Amygdala (tissue), 56 donors: ENCODE measurements around the gene GPR65.

Experiments used
- DNase-seq, 56 donors: peaks; one replicate each; lab custom pipeline; 2025; lab: John Stamatoyannopoulos, UW

Gene GPR65

DNA sequence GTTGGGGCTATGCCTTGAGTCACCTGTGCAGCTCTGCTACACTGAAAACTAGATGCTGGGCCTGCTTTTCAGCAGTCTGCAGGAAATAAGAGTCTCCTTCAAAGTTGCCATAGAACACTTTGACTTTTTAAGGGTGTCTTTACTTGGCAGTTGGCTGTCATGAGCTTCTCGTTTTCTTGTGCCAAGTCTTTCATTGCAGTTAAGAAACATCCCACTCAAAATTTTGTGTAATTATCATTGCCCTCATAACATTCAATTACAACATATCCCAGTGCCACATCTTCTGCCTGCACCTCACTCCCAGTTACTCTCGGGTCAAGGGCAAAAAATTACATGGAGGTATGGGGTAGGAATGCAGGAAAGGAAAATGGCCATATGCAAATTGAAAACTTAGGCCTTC lies 29.1 kb downstream of the GPR65 start:
- DNase-seq: no peak

DNA sequence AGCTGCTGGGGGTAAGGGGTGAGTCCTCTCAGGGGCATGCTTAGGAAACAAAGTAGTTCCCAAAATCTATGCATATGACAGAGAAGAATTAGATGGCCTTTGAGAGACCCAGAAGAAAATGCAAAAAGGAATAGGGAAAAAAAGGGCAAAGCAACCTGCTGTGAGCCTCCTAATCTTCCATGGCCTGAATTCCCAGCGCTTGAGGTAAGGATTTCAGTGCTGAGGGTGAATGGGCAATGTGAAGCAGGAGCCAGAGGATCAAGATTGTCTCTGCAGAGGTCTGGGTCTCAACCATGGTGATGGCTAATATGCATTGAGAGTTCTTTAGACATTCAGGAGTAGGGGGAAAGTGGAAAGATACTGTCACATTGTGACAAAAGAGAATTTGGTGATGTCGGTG lies 31.5 kb downstream of the GPR65 start:
- DNase-seq: no peak

DNA sequence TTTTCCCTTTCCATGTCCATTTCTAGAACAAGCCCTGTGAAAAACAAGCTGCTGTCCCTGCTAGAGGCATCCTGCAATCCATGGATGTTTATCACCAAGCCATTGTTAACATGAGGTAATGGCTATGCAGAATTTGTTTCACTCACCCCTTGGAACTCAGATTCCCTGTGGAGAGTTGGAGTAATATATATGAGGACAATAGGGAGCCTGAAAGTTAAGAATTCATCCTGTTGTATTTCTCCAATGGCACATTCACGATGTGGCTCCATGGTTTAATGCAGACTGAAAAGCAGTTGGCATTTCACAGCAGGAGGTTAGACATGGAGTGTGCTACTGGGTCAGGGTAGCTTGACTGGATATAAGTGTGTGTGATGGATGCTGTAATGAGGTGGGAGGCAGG lies 32.4 kb downstream of the GPR65 start:
- DNase-seq: no peak

DNA sequence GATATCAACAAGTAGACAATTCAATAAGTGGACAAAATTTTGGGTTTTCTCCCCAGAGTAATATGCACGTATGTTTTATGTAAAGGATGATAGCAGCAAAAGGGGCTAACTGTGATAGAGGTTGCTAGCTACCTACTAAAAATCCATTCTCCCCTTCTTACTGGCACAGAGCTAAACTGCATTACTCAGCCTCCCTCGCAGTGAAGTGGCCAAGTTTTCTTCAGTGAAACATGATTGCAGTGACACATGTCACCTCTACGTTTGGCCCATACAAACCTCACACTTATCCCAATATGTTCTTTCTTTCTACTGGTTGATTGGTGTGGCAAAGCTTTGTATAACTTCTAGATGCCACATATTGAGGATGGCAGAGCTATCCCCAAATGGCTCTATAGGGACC lies 34.3 kb downstream of the GPR65 start:
- no peak for DNase-seq

DNA sequence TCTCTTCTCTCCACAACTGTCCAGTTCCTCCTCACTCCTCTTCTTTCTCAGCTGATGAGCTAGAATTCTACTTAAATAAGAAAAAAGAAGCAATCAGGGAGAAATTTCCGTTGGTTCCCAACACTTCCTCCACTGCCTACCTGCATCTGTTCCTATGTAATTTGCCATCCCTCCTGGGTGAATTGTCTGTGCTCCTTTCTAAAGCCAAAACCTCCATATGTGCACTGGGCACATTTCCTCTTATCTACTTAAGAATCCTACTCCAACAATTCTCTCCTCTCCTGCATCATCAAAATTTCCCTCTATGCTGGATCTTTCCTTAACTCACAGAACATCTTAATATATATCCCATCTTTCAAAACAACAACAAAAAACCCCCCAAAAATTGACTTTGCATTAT lies 35.2 kb downstream of the GPR65 start:
- DNase-seq: no peak

DNA sequence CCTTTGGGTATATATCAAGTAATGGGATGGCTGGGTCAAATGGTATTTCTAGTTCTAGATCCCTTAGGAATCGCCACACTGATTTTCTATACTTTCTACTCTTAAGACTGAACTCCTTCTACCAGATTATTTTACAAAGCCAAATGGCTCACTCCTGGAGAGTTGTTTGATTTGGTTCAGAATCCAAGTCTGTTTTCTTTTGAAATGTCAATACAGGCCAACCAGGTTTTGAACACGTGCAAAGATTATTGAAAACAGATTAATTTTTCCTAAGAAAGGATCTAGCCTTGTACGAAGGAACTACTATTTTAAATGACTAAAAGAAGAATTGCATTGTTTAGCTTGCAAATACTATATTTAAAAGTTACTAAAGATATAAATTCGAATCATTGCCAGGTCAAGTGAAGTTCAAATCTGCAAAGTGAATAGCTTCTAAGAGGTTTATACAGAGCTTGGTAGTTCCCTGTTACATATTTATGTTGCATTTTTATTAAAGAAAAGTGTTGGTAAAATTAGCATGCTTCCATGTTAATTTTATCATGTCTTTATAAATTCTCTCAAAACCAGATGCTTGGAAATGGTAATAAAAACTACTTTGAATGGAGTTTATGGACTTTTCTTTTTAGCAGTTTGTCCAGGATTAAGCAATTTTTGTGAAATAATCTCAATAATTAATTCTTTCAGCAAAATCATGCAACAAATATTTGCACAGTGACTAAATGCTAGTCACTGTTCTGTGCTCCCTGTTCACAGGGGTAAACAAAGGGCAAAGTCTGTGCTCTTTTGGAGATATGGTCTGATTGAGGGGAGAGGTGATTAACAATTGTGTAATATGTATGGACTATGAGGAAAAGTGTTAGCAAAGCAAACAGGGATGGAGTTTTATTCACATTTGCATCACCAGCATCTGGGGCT lies 38.9 kb downstream of the GPR65 start:
- no peak for DNase-seq

DNA sequence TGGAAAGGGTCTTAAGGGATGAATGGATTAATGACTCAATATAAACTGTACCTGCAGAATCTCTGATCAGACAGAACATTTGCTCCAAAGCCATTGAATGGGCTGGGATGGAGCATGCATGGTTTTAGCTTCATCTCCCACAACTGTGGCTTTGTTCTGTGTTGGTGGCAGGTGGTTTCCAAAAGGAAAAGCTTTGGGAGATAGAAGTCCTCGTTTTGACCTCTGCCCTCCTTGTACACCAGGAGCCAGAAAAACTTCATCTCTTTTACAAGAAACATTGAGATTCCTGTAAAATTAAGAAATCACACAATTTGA lies 39.5 kb downstream of the GPR65 start:
- no peak for DNase-seq

DNA sequence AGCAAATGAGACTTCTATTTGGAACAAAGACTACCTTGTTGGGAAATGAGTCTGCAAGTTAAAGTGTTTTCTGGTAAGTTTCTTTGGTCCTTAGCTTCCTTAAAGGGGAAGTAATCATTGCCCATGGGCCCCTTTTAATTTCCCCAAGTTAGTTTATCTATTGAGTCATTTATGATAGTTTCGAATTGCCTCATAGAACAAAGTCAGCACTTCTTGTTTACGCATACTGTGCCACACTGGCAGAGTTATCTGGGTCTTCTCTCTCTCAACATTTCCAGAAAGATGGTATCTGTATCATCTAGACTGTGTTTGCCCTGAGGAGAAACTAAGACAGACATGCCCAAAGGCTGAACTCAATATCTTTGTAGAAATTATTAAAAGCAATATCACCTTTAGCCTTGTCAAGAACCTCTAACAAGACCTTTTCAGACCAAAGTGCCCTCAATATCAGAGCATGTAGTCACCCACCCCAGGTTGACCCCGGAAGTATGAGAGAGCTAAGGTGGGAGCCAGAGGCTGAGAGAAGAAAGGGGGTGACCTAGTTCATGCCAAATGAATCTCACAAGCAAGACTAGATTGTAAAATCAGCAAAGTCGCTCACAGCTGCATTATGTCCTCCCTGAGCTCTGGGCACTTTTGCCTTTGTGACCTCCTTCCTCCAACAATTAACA lies 40.0 kb downstream of the GPR65 start:
- no peak for DNase-seq

DNA sequence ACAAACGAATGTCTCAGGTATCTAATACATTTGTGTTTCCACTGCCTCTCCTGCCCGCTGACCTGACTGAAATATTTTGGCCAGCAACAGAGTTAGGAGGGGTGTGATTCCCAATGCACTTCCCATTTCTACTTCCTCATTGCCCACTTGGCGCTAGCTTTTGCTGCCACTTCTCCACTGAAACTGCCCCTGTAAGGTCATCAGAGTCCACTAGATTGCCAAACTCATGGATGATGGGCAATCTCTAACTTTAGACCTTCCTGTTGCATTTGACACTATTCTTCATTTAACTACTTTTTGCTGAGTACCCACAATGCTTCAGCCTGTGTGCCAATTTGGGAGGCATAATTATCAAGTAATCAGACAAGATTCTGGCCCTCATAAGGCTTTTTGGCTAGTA lies 40.8 kb downstream of the GPR65 start:
- DNase-seq: peak in 5 of 56 donors; percentile 2 to 40 (median 5)

DNA sequence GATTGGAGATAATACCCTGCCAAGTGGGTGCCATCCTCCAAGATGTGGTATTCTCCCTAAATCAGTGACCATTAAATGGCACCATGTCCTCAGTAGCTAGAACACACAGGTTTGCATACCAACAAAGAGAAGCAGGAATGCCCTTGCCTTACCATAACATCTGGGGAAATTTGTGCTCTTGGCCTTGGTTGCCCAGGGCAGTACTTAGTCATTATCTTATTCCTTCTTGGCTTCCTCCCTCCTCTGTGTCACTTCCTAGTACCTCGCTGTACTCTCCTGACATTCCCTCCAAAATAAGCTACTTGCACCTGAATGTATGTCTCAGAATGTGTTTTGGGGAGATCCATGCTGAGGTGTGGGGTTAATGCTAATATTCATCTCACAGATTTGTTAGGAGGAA lies 43.4 kb downstream of the GPR65 start:
- no peak for DNase-seq

DNA sequence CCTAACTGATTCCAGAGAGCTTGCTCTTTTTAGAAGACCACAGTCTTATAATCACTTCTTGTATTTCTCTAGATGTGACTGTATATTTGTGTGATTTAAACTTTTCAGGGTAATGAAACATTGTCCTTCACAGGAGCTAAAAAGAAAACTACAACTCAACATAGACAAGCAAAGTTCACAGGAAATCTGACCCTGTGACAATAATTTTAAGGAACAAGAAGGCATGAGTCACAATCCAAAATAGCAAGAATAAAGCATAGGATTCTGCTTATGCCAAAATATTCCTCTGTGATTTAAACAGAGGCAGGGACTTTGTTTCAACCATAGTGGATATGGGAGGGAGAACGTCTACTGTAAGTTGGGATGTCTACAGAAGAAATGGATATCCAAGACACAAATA lies 44.3 kb downstream of the GPR65 start:
- DNase-seq: no peak

DNA sequence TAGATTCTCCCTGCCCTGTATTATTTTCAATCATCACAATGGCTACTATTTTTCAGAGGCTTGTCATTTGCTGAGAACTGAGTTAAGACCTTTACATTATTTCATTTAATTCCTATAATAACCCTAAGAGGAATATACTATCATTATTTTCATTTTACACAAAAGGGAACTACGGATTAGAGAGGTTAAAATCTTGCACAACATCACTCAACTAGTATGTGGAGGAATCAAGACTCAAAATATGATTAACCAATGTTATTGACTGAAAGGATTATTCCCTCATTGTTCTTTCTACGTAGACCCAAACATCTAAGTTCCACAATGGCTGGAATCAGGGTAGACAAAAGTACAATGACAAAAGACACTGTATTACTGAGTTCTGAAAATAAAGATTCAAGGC lies 45.0 kb downstream of the GPR65 start:
- no peak for DNase-seq

DNA sequence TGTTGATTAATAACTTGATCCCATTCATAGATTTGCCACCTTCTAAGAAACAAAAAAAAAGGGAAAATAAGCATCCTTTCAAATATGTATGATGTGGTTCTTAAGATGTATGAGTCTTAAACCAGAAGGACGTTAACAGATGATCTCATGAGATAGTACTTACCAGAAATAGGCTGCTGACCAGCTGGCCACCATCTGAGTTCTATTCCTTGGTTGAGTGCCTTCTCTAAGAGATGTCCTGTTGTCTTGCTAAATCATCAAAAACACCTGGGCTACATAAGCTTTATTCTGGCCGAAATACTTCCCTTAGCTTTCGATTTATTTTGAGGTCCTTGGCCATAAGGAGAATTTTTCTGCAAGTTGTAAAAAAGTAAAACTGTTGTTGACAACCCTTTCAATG lies 55.6 kb downstream of the GPR65 start:
- no peak for DNase-seq

DNA sequence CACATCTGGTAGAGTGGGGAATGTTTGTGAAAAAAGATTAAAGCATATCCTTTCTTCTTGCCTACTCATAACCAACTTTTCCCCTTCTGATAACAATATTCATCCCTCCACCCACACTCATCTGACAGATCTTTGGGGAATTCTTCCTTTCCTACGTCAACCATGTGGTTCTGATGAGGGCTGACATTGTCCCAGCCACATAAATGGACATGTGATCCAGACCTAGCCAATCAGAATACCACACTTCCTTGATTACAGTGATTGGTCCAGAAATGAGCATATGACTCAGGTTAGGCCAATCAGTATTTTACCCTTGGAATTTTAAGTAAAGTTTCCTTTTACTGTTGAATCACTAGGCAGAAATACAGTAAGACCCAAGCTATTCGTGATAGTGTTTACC lies 58.9 kb downstream of the GPR65 start:
- DNase-seq: no peak
